CD4-positive, alpha-beta T cell treated with Interleukin-15 for 4 hours (primary cell): Measurements from ENCODE around the gene AKAP6.

Experiments used
- DNase-seq: peaks from one replicate; pipeline ENCODE4 v3.0.0-alpha.2; 2020; ENCODE audit warnings: low spot score

AKAP6 gene

GRCh38 chr14:32825058-32825457 is 496.0 kb downstream of the AKAP6 start:
- DNase-seq = no peak

- no peak for DNase-seq
These were observed 497.4 kb downstream of the AKAP6 start for GRCh38 chr14:32826404-32827082.

GRCh38 chr14:32827514-32827913 is 498.4 kb downstream of the AKAP6 start:
- no peak for DNase-seq

- no peak for DNase-seq
These were observed 506.8 kb downstream of the AKAP6 start for GRCh38 chr14:32835924-32836323.

- no peak for DNase-seq
These were observed 512.6 kb downstream of the AKAP6 start for GRCh38 chr14:32841698-32842097.

GRCh38 chr14:32846821-32847365 is 517.8 kb downstream of the AKAP6 start:
- no peak for DNase-seq

GRCh38 chr14:32847867-32848266 is 518.8 kb downstream of the AKAP6 start:
- no peak for DNase-seq

GRCh38 chr14:32865827-32866376 is 536.8 kb downstream of the AKAP6 start:
- no peak for DNase-seq

GRCh38 chr14:32883188-32883587 is 554.1 kb downstream of the AKAP6 start:
- no peak for DNase-seq
